Gastroesophageal sphincter (tissue), 4 donors: ENCODE measurements around the gene IFIT1B. TPM values are rescaled to one million over a fixed set of nuclear protein-coding genes. Genes with fewer than 3 reads are reported as not detected.

Experiments
- ATAC-seq: fragments of 150-250 bp; one replicate; pipeline ENCODE4 v1.9.1; 2016; ENCODE audit warnings: mild to moderate bottlenecking, moderate library complexity
- H3K27ac ChIP-seq, 4 donors: fragments of 200-600 bp; sonication (generic) in 3 of 4; 1 replicate in 3 of 4; 2 replicates in 1 of 4; pipeline ENCODE4 v1.5.1; 2016 to 2019
- H3K27me3 ChIP-seq: fragments of 200-600 bp; sonication (generic); one replicate; pipeline ENCODE4 v1.5.1; 2019
- H3K36me3 ChIP-seq, 2 donors: fragments of 200-600 bp; sonication (generic); one replicate each; pipeline ENCODE4 v1.5.1; 2019; ENCODE audit warnings: control low read depth in 1 of 2
- H3K4me1 ChIP-seq, 3 donors: fragments of 200-600 bp; sonication (generic); 1 replicate in 2 of 3; 2 replicates in 1 of 3; pipeline ENCODE4 v1.5.1; 2016 to 2019; ENCODE audit warnings: control low read depth in 2 of 3
- H3K4me3 ChIP-seq, 2 donors: fragments of 200-600 bp; sonication (generic); one replicate each; pipeline ENCODE4 v1.5.1; 2019; ENCODE audit warnings: mild to moderate bottlenecking in 1 of 2, moderate library complexity in 1 of 2
- H3K9me3 ChIP-seq, 3 donors: fragments of 200-600 bp; sonication (generic); one replicate each; pipeline ENCODE4 v1.5.1; 2017 to 2019; ENCODE audit warnings: control low read depth in 2 of 3
- CTCF ChIP-seq, 4 experiments: fragments of 200-600 bp in 2 of 4; fragments of 450-650 bp in 2 of 4; sonication (generic) in 1 of 4; IDR thresholded peaks; one replicate each; pipeline ENCODE4 v1.5.1; 2017 to 2019; ENCODE audit warnings: antibody characterized with exemption in 4 of 4, mild to moderate bottlenecking in 2 of 4, moderate library complexity in 2 of 4
- EP300 ChIP-seq: sonication (generic); formaldehyde crosslinking; IDR thresholded peaks from one replicate; pipeline ENCODE4 v1.6.1; 2017; ENCODE audit warnings: antibody characterized with exemption, mild to moderate bottlenecking
- POLR2A ChIP-seq, 2 donors: fragments of 450-650 bp; IDR thresholded peaks; one replicate each; pipeline ENCODE4 v1.6.1; 2017; ENCODE audit warnings: antibody characterized with exemption in 2 of 2, mild to moderate bottlenecking in 2 of 2, moderate library complexity in 1 of 2
- POLR2AphosphoS5 ChIP-seq: sonication (generic); formaldehyde crosslinking; IDR thresholded peaks from one replicate; pipeline ENCODE4 v1.6.1; 2017; ENCODE audit warnings: antibody characterized with exemption
- WGBS, 2 donors: methylation state at CpG; one replicate each; pipeline ENCODE4 v1.1.5; 2018; ENCODE audit warnings: low coverage in 1 of 2; 5-methylcytosine and 5-hydroxymethylcytosine counted together
- total RNA-seq, 4 donors: library from RNA; depleted of rRNA; stranded (reverse); fragments of >200 nt; gene quantifications; one replicate each; pipeline ENCODE4 v1.1.0, GENCODE V29; 2016

Gene IFIT1B
- total RNA-seq, 4 donors from 2014 or later: not detected

- WGBS, 2 donors: 93 to 96% methylated on average over 3 of the region's 3 CpGs
- peaks cover 4 to 58% (median 15%) of the 10 kb centered on the region in 3 donors for H3K4me1 ChIP-seq
- H3K36me3 ChIP-seq: peaks cover 0 to 36% of the 10 kb centered on the region in 2 donors
- no peak for ATAC-seq
- no peaks in the 10 kb centered on the region for H3K27me3 ChIP-seq
- no peak overlapping the region for H3K4me3 ChIP-seq
- no peak for TF ChIP-seq CTCF (IDR thresholded peaks at IDR 0.05)
- no peak for TF ChIP-seq POLR2A (IDR thresholded peaks at IDR 0.05)
- TF ChIP-seq POLR2AphosphoS5: no peak
- no peak for TF ChIP-seq EP300
- H3K27ac ChIP-seq: no peak overlapping the region
- H3K9me3 ChIP-seq: no peaks in the 10 kb centered on the region
Observed at GRCh38 chr10:89335226-89335625, 42.6 kb upstream of the IFIT1B start.

GRCh38 chr10:89336241-89336640 is 41.6 kb upstream of the IFIT1B start:
- H3K4me3 ChIP-seq: no peak overlapping the region
- H3K9me3 ChIP-seq: no peaks in the 10 kb centered on the region
- H3K27ac ChIP-seq: no peak overlapping the region
- WGBS, 2 donors: 90% methylated on average over 3 of the region's 3 CpGs
- H3K27me3 ChIP-seq: no peaks in the 10 kb centered on the region
- no peak for ATAC-seq
- TF ChIP-seq EP300: no peak
- no peak for TF ChIP-seq POLR2A (IDR thresholded peaks at IDR 0.05)
- TF ChIP-seq CTCF (IDR thresholded peaks at IDR 0.05): no peak
- no peak for TF ChIP-seq POLR2AphosphoS5
- peaks cover 0 to 44% of the 10 kb centered on the region in 2 donors for H3K36me3 ChIP-seq
- H3K4me1 ChIP-seq: peaks cover 4 to 48% (median 15%) of the 10 kb centered on the region in 3 donors

GRCh38 chr10:89337484-89337883 is 40.4 kb upstream of the IFIT1B start:
- Histone ChIP-seq H3K9me3 (no peaks in the 10 kb centered on the region), H3K4me3 (no peak overlapping the region), H3K27ac (no peak overlapping the region), H3K4me1 (peaks cover 4 to 43% (median 15%) of the 10 kb centered on the region in 3 donors), H3K27me3 (no peaks in the 10 kb centered on the region), H3K36me3 (peaks cover 0 to 44% of the 10 kb centered on the region in 2 donors)
- ATAC-seq: no peak
- TF ChIP-seq EP300: no peak
- no peak for TF ChIP-seq POLR2A (IDR thresholded peaks at IDR 0.05)
- no peak for TF ChIP-seq POLR2AphosphoS5
- no peak for TF ChIP-seq CTCF (IDR thresholded peaks at IDR 0.05)
- WGBS, 2 donors: 83 to 100% methylated on average over 1 to 3 of the region's 6 CpGs

GRCh38 chr10:89338713-89339112 is 39.1 kb upstream of the IFIT1B start:
- WGBS, 2 donors: 96 to 100% methylated on average over 2 to 3 of the region's 3 CpGs
- TF ChIP-seq POLR2AphosphoS5 (no peak), POLR2A (IDR thresholded peaks at IDR 0.05) (no peak), CTCF (IDR thresholded peaks at IDR 0.05) (no peak), EP300 (no peak)
- H3K27me3 ChIP-seq: no peaks in the 10 kb centered on the region
- H3K36me3 ChIP-seq: peaks cover 0 to 44% of the 10 kb centered on the region in 2 donors
- no peak for ATAC-seq
- H3K4me1 ChIP-seq: peaks cover 0 to 40% (median 5%) of the 10 kb centered on the region in 3 donors
- H3K27ac ChIP-seq: no peak overlapping the region
- no peak overlapping the region for H3K4me3 ChIP-seq
- no peaks in the 10 kb centered on the region for H3K9me3 ChIP-seq

- WGBS, 2 donors: 80 to 96% methylated on average over 2 to 4 of the region's 4 CpGs
- TF ChIP-seq EP300 (no peak), POLR2A (IDR thresholded peaks at IDR 0.05) (no peak), CTCF (IDR thresholded peaks at IDR 0.05) (no peak), POLR2AphosphoS5 (no peak)
- H3K27ac ChIP-seq: no peak overlapping the region
Observed at GRCh38 chr10:89339875-89340274, 38.0 kb upstream of the IFIT1B start.

More at GRCh38 chr10:89339875-89340274, 38.0 kb upstream of the IFIT1B start:
- H3K4me1 ChIP-seq: peaks cover 0 to 30% (median 0%) of the 10 kb centered on the region in 3 donors
- no peaks in the 10 kb centered on the region for H3K27me3 ChIP-seq
- no peak for ATAC-seq
- no peak overlapping the region for H3K4me3 ChIP-seq
- H3K36me3 ChIP-seq: peaks cover 0 to 44% of the 10 kb centered on the region in 2 donors
- no peaks in the 10 kb centered on the region for H3K9me3 ChIP-seq
